ENCODE measurements around the gene EFCAB3.
"Not testable (repeated sequence)": the region's sequence is repeated elsewhere in the genome, so short reads cannot be mapped to it uniquely, and the experiment has no call there.

The EFCAB3 gene

DNA sequence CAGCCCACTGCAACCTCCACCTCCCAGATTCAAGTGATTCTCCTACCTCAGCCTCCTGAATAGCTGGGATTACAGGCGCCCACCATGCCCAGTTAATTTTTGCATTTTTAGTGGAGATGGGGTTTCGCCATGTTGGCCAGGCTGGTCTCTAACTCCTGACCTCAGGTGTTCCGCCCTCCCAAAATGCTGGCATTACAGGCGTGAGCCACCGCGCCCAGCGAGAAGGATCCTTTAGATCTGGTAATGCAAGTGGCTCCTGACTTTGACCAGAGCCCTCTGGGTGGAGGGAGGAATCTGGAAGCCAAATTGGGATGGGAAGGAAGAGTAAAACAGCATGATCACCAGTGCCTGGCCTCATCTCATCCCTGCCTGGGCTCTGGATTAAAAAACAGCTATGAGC, 84.9 kb downstream of the EFCAB3 start:
- DNase-seq (ENCODE audit: low read depth), result not testable (repeated sequence)
